Lower lobe of right lung (tissue), 2 donors: ENCODE measurements around the gene CEP128. TPM values are rescaled to one million over a fixed set of nuclear protein-coding genes. Genes with fewer than 3 reads are reported as not detected.

ENCODE experiments used
- ATAC-seq, 2 donors: fragments of 200-7000 bp; cut with Tn5 transposase; one replicate each; pipeline ENCODE4 v1.9.1; 2020 to 2022; ENCODE audit warnings: mild to moderate bottlenecking in 2 of 2, moderate library complexity in 2 of 2
- DNase-seq: peaks from one replicate; pipeline ENCODE4 v3.0.0-alpha.2; 2020
- H3K27ac ChIP-seq: fragments of 200-600 bp; one replicate; pipeline ENCODE4 v1.8.0; 2022
- H3K27me3 ChIP-seq: fragments of 200-600 bp; one replicate; pipeline ENCODE4 v1.8.0; 2022; ENCODE audit warnings: low read depth
- H3K36me3 ChIP-seq: fragments of 200-600 bp; one replicate; pipeline ENCODE4 v1.8.0; 2022; ENCODE audit warnings: mild to moderate bottlenecking
- H3K4me1 ChIP-seq: fragments of 200-600 bp; one replicate; pipeline ENCODE4 v1.8.0; 2022
- H3K4me3 ChIP-seq: fragments of 200-600 bp; one replicate; pipeline ENCODE4 v1.8.0; 2022; ENCODE audit warnings: mild to moderate bottlenecking
- H3K9me3 ChIP-seq: fragments of 200-600 bp; one replicate; pipeline ENCODE4 v1.8.0; 2022
- intact Hi-C: fragments of 100-400 bp; cut with DNase I; formaldehyde crosslinking; loops from one replicate; pipeline ENCODE4 v1.11.0; 2022
- total RNA-seq: library from RNA; stranded (reverse); fragmentation: NEBNext Ultra II Directional; extraction: Animal tissue kit (Norgen Biotek cat#: 25700); gene quantifications from one replicate; pipeline ENCODE4 v1.2.1, GENCODE V29; 2021
- TF ChIP-seq, protein P1 (sequence below): fragments of 200-600 bp; IDR thresholded peaks from one replicate; pipeline ENCODE4 v1.8.0; 2022; ENCODE audit warnings: antibody characterized with exemption, mild to moderate bottlenecking
- donor health status: DM: no; HTN: yes; CAD: no; lungs with severe emphysema.

Gene CEP128
- total RNA-seq, 1 donor from 2014 or later = 11.5 TPM

DNA sequence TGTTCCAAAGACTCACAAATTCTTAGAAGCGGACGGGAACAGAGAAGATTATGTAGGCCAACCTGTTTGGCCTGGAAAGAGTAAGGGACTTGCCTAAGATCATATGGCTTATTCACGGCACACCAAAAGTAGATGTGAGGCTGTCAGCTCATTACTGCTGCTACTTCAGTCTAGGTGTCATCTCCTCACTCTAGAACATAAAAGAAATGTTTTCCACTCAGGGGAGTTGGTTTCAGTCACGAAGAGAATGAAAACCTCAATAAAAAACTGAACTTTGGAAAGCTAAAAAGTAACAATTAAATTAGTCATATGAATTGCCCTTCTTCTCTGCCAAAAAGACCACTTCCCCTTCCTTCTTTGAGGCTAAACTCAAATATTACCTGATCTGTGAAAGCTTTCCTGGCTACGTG is 658 bp upstream of the CEP128 start:
- Histone ChIP-seq H3K4me3 (peak overlapping the region; percentile 71), H3K9me3 (no peaks in the 10 kb centered on the region), H3K27ac (peak overlapping the region; percentile 58), H3K4me1 (peaks cover 14% of the 10 kb centered on the region), H3K36me3 (no peaks in the 10 kb centered on the region), H3K27me3 (no peaks in the 10 kb centered on the region)
- intact Hi-C loops = no loop called here
- TF ChIP-seq, protein P1, sequence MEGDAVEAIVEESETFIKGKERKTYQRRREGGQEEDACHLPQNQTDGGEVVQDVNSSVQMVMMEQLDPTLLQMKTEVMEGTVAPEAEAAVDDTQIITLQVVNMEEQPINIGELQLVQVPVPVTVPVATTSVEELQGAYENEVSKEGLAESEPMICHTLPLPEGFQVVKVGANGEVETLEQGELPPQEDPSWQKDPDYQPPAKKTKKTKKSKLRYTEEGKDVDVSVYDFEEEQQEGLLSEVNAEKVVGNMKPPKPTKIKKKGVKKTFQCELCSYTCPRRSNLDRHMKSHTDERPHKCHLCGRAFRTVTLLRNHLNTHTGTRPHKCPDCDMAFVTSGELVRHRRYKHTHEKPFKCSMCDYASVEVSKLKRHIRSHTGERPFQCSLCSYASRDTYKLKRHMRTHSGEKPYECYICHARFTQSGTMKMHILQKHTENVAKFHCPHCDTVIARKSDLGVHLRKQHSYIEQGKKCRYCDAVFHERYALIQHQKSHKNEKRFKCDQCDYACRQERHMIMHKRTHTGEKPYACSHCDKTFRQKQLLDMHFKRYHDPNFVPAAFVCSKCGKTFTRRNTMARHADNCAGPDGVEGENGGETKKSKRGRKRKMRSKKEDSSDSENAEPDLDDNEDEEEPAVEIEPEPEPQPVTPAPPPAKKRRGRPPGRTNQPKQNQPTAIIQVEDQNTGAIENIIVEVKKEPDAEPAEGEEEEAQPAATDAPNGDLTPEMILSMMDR = no peak
- no peak for DNase-seq
- no peak for ATAC-seq

DNA sequence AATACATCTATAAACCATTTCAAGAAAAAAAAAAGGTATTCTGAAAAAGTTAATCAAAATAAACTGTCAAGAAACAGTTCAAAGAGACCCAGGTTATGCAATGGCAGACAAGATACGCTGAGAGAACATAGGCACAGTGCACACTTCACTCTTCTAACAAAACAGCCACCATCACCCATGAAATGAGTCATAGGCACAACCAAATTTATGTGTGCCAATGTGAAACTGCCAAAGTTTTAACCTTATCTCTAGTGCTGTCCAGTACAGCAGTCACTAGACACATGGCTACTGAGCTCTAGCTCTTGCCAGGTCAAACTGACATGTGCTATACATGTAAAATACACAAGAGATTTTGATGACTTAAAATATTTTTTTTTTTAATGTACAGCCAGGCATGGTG is 1.4 kb downstream of the CEP128 start:
- no peaks in the 10 kb centered on the region for H3K36me3 ChIP-seq
- H3K27me3 ChIP-seq = no peaks in the 10 kb centered on the region
- peaks cover 14% of the 10 kb centered on the region for H3K4me1 ChIP-seq
- no peak overlapping the region for H3K27ac ChIP-seq
- no peaks in the 10 kb centered on the region for H3K9me3 ChIP-seq
- no peak for ATAC-seq
- no peak overlapping the region for H3K4me3 ChIP-seq
- intact Hi-C loops = no loop called here
- DNase-seq = no peak
- TF ChIP-seq, protein P1 = no peak

DNA sequence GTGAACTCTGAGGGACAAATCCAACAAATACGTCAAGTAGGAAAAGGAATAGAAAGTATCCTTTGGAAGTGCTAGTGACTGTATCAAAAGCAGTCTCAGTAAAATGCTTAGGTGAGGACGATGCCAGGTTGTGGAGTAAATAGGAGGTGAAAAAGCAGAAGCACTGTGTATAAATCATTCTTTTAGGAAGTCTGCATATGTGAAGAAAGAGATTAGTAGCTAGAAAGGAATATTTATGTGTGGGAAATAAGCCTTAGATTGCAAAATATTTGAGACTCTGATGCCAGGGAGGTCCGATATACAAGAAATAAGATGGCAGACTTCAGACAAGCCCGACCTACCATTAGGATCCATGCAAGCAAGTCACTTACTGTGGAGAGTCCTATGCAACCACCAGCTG is 7.9 kb downstream of the CEP128 start:
- Histone ChIP-seq H3K4me3 (no peak overlapping the region), H3K9me3 (no peaks in the 10 kb centered on the region), H3K27ac (no peak overlapping the region), H3K27me3 (no peaks in the 10 kb centered on the region), H3K36me3 (no peaks in the 10 kb centered on the region), H3K4me1 (no peaks in the 10 kb centered on the region)
- no peak for ATAC-seq
- DNase-seq = no peak
- TF ChIP-seq, protein P1 = no peak
- intact Hi-C loops = no loop called here

DNA sequence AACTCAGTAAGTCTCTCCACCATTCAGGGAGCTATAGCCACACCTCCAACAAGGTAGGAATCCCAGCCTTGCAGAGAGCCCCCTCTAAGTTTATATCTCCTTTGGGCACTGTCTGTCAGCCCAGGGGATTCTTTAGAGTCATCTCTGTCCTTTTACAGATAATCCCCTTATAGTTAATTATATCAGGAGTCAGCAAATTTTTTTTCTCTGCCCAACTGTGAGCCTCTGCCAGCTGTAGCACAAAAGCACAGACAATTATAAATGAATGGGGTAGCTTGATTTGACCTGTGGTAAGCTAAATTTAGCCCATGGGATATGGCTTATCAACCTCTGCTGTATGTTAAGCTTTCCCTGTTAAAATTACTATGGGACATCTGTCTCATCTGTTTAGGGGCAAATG is 8.3 kb downstream of the CEP128 start:
- intact Hi-C loops = no loop called here
- TF ChIP-seq, protein P1 = no peak
- Histone ChIP-seq H3K4me3 (no peak overlapping the region), H3K27me3 (no peaks in the 10 kb centered on the region), H3K4me1 (no peaks in the 10 kb centered on the region), H3K36me3 (no peaks in the 10 kb centered on the region), H3K27ac (no peak overlapping the region), H3K9me3 (no peaks in the 10 kb centered on the region)
- no peak for DNase-seq
- no peak for ATAC-seq

DNA sequence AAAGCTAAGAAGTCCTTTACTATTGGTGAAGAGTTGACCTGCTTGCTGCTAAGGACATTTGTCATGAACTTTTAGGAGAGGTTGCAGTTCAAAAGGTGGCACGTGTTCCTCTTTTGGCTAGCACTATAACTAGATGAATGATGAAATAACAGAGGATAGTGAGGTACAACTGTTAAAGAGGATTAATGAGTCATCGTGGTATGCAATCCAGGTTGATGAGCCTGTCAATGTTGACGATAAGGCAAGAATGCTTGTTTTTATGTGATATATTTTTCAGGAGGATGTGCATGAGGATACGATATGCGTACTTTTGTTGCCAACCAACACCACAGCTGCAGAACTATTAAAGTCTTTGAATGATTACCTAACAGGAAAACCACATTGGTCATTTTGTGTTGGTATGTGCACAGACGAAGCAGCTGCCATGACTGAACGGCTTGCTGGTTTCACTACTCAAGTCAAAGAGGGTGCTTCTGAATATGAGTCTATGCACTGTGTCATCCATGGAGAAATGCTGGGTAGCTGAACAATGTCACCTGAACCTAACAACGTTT is 10.6 kb downstream of the CEP128 start:
- Histone ChIP-seq H3K4me3 (no peak overlapping the region), H3K27me3 (no peaks in the 10 kb centered on the region), H3K4me1 (no peaks in the 10 kb centered on the region), H3K9me3 (no peaks in the 10 kb centered on the region), H3K27ac (no peak overlapping the region), H3K36me3 (no peaks in the 10 kb centered on the region)
- no peak for DNase-seq
- peak; percentile 62 to 72 for ATAC-seq
- TF ChIP-seq, protein P1 = no peak
- intact Hi-C loops = no loop called here

DNA sequence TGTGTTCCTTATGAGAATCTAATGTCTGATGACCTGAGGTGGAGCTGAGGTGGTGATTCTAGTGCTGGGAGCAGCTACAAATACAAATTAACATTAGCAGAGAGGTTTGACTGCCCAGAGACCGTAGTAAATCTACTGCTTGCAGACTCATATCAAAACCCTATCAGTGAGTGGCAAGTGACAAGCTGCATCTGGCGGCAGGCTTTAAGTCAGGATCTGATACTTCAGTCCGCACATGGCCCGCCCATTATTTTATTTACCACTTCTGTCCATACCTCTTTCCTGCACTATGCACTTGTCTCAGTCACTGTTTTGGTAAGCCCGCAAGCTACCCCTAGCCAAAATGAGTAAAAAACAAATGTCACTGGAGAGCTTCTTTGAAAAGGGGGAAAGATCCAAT is 11.4 kb downstream of the CEP128 start:
- Histone ChIP-seq H3K27ac (no peak overlapping the region), H3K9me3 (no peaks in the 10 kb centered on the region), H3K27me3 (no peaks in the 10 kb centered on the region), H3K4me3 (no peak overlapping the region), H3K36me3 (no peaks in the 10 kb centered on the region), H3K4me1 (no peaks in the 10 kb centered on the region)
- ATAC-seq (no peak), DNase-seq (no peak)
- TF ChIP-seq, protein P1 = no peak
- intact Hi-C loops = no loop called here
